HG03139 (cell line): Measurements from ENCODE around the gene NCOA3.
"Not testable (repeated sequence)": the region's sequence is repeated elsewhere in the genome, so short reads cannot be mapped to it uniquely, and the experiment has no call there.

Experiments
- ATAC-seq: cut with Tn5 transposase; IDR thresholded peaks from one replicate; pipeline ENCODE4 v1.9.1; 2021; ENCODE audit not compliant: unreplicated experiment

NCOA3 gene

GRCh38 chr20:47500554-47500953, 1.1 kb upstream of the NCOA3 start:
- no peak for ATAC-seq

DNA sequence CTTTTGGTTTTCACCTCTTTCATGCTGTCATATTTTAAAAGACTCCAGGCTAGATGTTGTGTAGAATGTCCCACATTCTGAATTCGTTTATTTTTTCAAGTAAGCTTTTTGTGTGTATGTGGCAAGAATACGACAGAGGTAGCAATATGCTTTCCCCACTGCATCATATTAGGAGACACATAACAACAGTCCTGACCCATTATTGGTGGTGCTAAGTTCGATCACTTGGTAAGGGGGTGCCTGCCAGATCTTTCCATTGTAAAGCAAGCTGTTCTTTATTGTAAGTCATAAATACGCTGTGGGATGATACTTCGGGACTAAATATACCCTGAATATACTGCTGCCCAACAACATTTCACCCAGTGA, 588 bp upstream of the NCOA3 start:
- ATAC-seq = no peak

DNA sequence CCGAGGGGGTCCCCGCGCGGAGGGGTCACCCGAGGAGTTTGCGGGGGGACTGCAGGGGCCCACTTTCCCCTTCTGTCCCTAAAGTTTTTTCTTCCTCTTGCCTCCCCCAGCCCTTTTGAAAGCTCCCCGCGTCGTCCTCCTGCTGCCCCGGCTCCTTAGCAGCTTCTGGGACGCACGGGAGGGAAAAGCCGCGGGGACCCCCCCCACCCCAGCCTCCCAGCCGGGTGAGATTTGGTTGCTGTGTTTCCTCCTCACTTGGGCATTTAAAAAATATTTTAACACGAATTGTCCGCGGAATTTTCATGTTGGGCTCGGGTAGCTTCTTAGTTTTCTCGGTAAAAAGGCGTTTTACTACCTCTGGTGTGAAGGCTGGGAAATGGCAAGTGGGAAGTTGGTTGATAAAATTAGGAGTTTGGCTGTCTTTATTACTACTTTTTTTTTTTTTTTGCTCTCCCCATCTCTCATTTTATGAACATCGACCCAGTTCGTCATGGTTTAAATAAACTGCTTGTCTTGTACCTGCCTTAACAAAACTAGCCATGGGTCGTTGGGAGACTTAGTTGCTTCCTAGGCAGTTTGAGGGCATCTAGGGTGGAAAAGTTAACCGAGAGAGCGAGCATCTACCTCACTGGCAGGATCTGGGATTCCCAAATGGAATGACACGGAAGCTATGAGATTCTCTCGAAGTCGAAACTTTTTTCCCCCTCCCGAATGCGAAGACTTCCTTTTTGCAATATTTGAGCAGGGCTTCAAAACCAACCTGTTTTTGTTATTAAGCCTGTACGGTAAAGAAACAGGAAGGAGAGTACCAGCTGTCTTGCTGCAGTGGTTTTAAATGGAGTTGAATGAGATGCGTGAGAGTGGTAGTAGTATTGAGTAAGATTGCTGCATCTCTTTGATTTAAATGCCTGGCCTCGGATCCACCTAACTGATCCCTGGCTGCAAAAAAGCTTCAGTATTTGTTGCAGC, 868 bp downstream of the NCOA3 start:
- ATAC-seq = no peak

GRCh38 chr20:47503685-47504084, 2.0 kb downstream of the NCOA3 start:
- ATAC-seq = no peak

DNA sequence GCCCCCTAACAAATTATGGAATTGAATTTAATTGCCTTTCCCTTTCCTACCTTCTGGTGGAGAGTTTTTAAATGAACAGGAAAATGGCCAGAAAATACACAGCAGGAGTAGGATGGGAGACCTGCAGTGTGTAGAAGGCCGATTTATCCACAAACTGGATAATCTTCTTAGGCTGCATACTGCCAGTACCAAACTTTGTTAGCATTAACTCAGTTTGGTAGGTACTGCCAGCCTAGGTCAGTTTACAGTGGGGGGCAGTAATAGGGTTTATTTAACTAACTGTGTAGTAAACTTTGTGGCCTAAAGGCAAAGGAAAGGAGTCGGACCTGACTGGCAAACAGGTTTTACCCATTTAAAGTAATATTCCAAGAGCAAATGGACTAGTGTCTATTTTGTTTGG, 4.6 kb downstream of the NCOA3 start:
- no peak for ATAC-seq

- ATAC-seq = no peak
Observed at GRCh38 chr20:47506850-47507249, 5.2 kb downstream of the NCOA3 start.

DNA sequence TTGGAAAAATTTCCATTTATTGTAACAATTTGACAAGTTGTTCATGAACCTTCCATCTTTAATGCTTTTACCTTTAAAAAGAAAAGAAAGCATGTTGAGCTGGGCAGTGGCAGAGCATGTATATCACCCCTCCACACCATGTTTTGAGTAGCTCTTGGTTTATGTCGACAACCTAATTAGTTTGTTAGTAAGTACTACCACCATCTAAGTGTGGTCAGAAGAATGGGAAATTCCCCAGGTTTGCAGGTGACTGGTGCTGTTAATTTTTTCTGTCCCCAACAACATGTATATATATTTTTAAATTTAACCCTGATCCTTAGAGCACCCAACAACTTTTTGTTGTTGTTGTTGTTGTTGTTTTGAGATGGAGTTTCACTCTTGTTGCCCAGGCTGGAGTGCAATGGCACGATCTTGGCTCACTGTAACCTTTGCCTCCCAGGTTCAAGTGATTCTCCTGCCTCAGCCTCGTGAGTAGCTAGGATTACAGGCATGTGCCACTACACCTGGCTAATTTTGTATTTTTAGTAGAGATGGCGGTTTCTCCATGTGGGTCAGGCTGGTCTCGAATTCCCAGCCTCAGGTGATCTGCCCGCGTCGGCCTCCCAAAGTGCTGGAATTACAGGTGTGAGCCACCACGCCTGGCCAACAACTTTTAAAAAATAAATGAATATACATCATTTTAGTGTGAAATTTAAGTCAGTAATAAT, 5.7 kb downstream of the NCOA3 start:
- ATAC-seq = not testable (repeated sequence)

- ATAC-seq = no peak
Observed at GRCh38 chr20:47508278-47508677, 6.6 kb downstream of the NCOA3 start.

GRCh38 chr20:47509104-47509661, 7.5 kb downstream of the NCOA3 start:
- ATAC-seq = no peak

DNA sequence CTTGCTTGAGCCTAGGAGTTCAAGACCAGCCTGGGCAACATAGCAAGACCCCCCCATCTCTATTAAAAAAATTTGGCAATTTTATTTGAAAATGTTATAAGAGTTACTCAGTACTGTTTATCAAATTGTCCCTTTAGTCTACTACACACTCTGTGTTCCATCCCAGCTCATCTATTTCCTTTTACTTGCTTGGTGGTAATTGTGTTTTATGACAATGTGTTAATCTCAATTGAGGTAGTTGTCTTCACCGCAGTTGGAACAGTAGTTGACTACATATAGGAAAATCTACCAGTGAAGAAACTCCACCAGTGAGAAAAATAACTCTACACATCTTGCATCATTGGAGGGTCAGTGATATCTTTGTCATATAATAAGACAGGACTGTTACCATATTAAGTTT, 8.0 kb downstream of the NCOA3 start:
- no peak for ATAC-seq

- ATAC-seq = no peak
Observed at GRCh38 chr20:47515843-47516242, 14.2 kb downstream of the NCOA3 start.

GRCh38 chr20:47521059-47521808, 19.5 kb downstream of the NCOA3 start:
- ATAC-seq = no peak

GRCh38 chr20:47524015-47524784, 22.5 kb downstream of the NCOA3 start:
- no peak for ATAC-seq

DNA sequence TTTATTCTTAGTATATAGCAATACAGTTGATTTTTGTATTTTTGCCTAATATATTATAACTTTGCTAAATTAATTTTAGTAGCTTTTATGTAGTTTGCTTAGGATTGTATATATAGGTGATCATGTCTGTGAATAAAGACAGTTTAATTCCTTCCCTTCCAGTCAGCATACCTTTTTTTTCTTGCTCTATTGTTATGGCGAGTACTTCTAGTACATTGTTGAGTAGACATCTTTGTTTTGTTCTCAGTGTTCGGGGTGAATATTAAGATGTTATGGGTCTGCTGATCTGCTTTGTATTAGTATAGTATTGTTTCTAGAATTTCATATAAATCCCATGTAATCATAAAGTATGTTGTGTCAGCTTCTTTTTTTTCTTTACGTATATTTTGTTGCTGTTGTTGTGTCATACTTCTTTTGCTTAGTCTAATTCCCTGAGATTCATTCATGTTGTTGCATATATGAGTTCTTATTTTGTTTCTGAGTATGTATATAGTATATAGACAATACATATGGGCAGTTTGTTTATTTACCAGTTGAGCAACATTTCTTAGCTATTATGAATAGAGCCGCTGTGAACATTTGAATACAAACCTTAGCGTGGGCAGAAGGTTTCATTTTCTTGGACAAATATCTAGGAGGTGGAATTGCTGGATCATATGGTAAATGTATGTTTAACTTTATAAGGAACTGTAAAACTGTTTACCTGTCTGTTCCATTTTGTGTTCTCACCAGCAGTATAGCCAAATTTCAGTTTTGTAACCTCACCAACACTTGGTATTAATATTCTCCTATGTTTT, 25.5 kb downstream of the NCOA3 start:
- ATAC-seq = no peak

GRCh38 chr20:47529840-47530239, 28.2 kb downstream of the NCOA3 start:
- ATAC-seq = no peak

GRCh38 chr20:47531458-47531857, 29.8 kb downstream of the NCOA3 start:
- ATAC-seq = no peak

GRCh38 chr20:47532002-47532401, 30.3 kb downstream of the NCOA3 start:
- no peak for ATAC-seq

- no peak for ATAC-seq
Observed at GRCh38 chr20:47533518-47534062, 31.9 kb downstream of the NCOA3 start.

GRCh38 chr20:47534405-47534804, 32.7 kb downstream of the NCOA3 start:
- ATAC-seq = no peak
